SK-N-SH (cell line): Measurements from ENCODE around the gene UBE2E3.

ENCODE experiments used
- JUND ChIP-seq: IDR thresholded peaks from 2 replicates; pipeline ENCODE4 v1.4.0; 2012
- MAX ChIP-seq: IDR thresholded peaks from 2 replicates; pipeline ENCODE4 v1.4.0; 2012; ENCODE audit warnings: low read depth

GRCh38 chr2:181063696-181064095 lies 83.3 kb downstream of the UBE2E3 start:
- TF ChIP-seq MAX = no peak
- TF ChIP-seq JUND = no peak
